K562 (cell line): ENCODE results near the gene LYRM1. TPM values are rescaled to one million over a fixed set of nuclear protein-coding genes. Genes with fewer than 3 reads are reported as not detected.

Source experiments
- BACH1 ChIP-seq: fragments of 200-800 bp; sonication (Bioruptor generic); IDR thresholded peaks from 2 replicates; pipeline ENCODE4 v1.6.1; 2016; ENCODE audit warnings: missing genetic modification characterization, missing compliant biosample characterization
- HBP1 ChIP-seq: fragments of 450-650 bp; formaldehyde crosslinking; IDR thresholded peaks from 2 replicates; pipeline ENCODE4 v1.4.0; 2022; ENCODE audit warnings: missing genetic modification characterization
- HCFC1 ChIP-seq: IDR thresholded peaks from 2 replicates; pipeline ENCODE4 v1.6.1; 2012; ENCODE audit warnings: low read depth, low read length, improper control_type of control experiment
- ILF3 ChIP-seq: fragments of 450-650 bp; IDR thresholded peaks from 2 replicates; pipeline ENCODE4 v1.6.1; 2018; ENCODE audit warnings: antibody characterized with exemption, mild to moderate bottlenecking, moderate library complexity, borderline replicate concordance
- MAFG ChIP-seq: fragments of 450-650 bp; conservative IDR thresholded peaks from 2 replicates; pipeline ENCODE4 v1.6.1; 2016; ENCODE audit warnings: missing genetic modification characterization, missing compliant biosample characterization
- MBD2 ChIP-seq: sonication (generic); IDR thresholded peaks from 2 replicates; pipeline ENCODE4 v1.6.1; 2016; ENCODE audit warnings: low read depth, borderline replicate concordance
- MYNN ChIP-seq, 2 experiments: sonication (generic); formaldehyde crosslinking in 1 of 2; IDR thresholded peaks; 2 replicates each; pipeline versions ENCODE4 v1.5.0 to v1.6.1; 2016 to 2020; ENCODE audit warnings: antibody characterized with exemption in 1 of 2, missing genetic modification reagents in 1 of 2
- NR4A1 ChIP-seq, 2 experiments: fragments of 250-450 bp in 1 of 2; fragments of 450-650 bp in 1 of 2; sonication (Bioruptor Pico) in 1 of 2; IDR thresholded peaks; 2 replicates each; pipeline versions ENCODE4 v1.4.0 to v1.6.1; 2016 to 2020; ENCODE audit warnings: mild to moderate bottlenecking in 2 of 2, missing compliant biosample characterization in 1 of 2, missing genetic modification characterization in 1 of 2, moderate library complexity in 1 of 2
- POLR2B ChIP-seq: fragments of 450-650 bp; IDR thresholded peaks from 2 replicates; pipeline ENCODE4 v1.6.1; 2018; ENCODE audit warnings: low read depth; ENCODE audit not compliant: partially characterized antibody
- PTTG1 ChIP-seq: fragments of 450-650 bp; IDR thresholded peaks from 2 replicates; pipeline ENCODE4 v1.6.1; 2016; ENCODE audit warnings: low read depth, mild to moderate bottlenecking, missing genetic modification characterization, missing compliant biosample characterization
- SMARCB1 ChIP-seq: IDR thresholded peaks from 2 replicates; pipeline ENCODE4 v1.6.1; 2011; ENCODE audit warnings: improper control_type of control experiment, low read depth; ENCODE audit not compliant: insufficient read length
- ZFP30 ChIP-seq: fragments of 250-450 bp; sonication (Bioruptor Pico); IDR thresholded peaks from 2 replicates; pipeline ENCODE4 v1.8.0; 2022; ENCODE audit warnings: moderate library complexity, mild to moderate bottlenecking, inconsistent platforms, borderline replicate concordance
- ZNF12 ChIP-seq: sonication (generic); formaldehyde crosslinking; IDR thresholded peaks from 2 replicates; pipeline ENCODE4 v1.4.0; 2020; ENCODE audit warnings: mild to moderate bottlenecking, missing genetic modification reagents
- ZNF263 ChIP-seq: sonication (generic); formaldehyde crosslinking; IDR thresholded peaks from 2 replicates; pipeline ENCODE4 v1.8.0; 2022; ENCODE audit warnings: mild to moderate bottlenecking, missing genetic modification reagents, borderline replicate concordance
- ZNF280A ChIP-seq: fragments of 450-650 bp; IDR thresholded peaks from 2 replicates; pipeline ENCODE4 v1.6.1; 2018; ENCODE audit warnings: mild to moderate bottlenecking, low read depth; ENCODE audit not compliant: partially characterized antibody
- ZNF384 ChIP-seq: IDR thresholded peaks from 2 replicates; pipeline ENCODE4 v1.6.1; 2012; ENCODE audit warnings: low read depth, low read length, improper control_type of control experiment
- ZNF445 ChIP-seq: fragments of 250-450 bp; sonication (Bioruptor Pico); IDR thresholded peaks from 2 replicates; pipeline ENCODE4 v1.4.0; 2020; ENCODE audit warnings: low read depth, mild to moderate bottlenecking, moderate library complexity
- ZNF830 ChIP-seq: fragments of 250-450 bp; sonication (Bioruptor Pico); IDR thresholded peaks from 2 replicates; pipeline ENCODE4 v1.5.0; 2021; ENCODE audit warnings: mild to moderate bottlenecking
- polyA plus RNA-seq, 8 experiments: library from polyadenylated mRNA; depleted of rRNA in 4 of 8; stranded (reverse) in 5 of 8; unstranded in 3 of 8; fragments of >200 nt; fragmentation: Nextera tagmentation in 2 of 8; fragmentation: Illumina TruSeq in 1 of 8; extraction: Ambion mirVana in 2 of 8; extraction: Trizol in 1 of 8; gene quantifications; 2 replicates each; pipeline versions ENCODE4 v1.2.1 to v1.2.3, GENCODE V29; 2011 to 2014; ENCODE audit warnings: inconsistent platforms in 1 of 8, missing spikeins in 1 of 8
- total RNA-seq, 7 experiments: library from RNA; depleted of rRNA in 6 of 7; stranded (reverse); fragments of >200 nt in 6 of 7; fragmentation: Illumina TruSeq in 2 of 7; extraction: Trizol in 2 of 7; gene quantifications; 2 replicates each; pipeline versions ENCODE4 v1.2.1 to v1.2.3, GENCODE V29; 2011 to 2021; ENCODE audit warnings: low replicate concordance in 1 of 7
- TF ChIP-seq, protein P1 (sequence below): fragments of 150-350 bp; IDR thresholded peaks from 2 replicates; pipeline ENCODE4 v1.6.1; 2014; ENCODE audit warnings: low read depth, mild to moderate bottlenecking, low read length, borderline replicate concordance
- TF ChIP-seq, protein P2 (sequence below): fragments of 450-650 bp; IDR thresholded peaks from 2 replicates; pipeline ENCODE4 v1.6.1; 2014; ENCODE audit warnings: low read depth, mild to moderate bottlenecking, moderate library complexity, borderline replicate concordance

The LYRM1 gene
- total and polyA plus RNA-seq, 9 of the 15 experiments (the other 6 are each of a cell fraction or from before 2014, with no cell fraction given) = 17.5 to 44.1 (median 32.7) TPM

GRCh38 chr16:20938426-20938825 is 37.9 kb downstream of the LYRM1 start (continued):
- TF ChIP-seq HBP1 (CRISPR knock-in tag) = no peak
- no peak for TF ChIP-seq ZNF12 (CRISPR knock-in tag)
- TF ChIP-seq HCFC1 = no peak
- TF ChIP-seq ZNF280A = no peak
- TF ChIP-seq BACH1 = 0 out of 2 replicates have a peak, but pooled peaks have one; percentile 37
- TF ChIP-seq, protein P1, sequence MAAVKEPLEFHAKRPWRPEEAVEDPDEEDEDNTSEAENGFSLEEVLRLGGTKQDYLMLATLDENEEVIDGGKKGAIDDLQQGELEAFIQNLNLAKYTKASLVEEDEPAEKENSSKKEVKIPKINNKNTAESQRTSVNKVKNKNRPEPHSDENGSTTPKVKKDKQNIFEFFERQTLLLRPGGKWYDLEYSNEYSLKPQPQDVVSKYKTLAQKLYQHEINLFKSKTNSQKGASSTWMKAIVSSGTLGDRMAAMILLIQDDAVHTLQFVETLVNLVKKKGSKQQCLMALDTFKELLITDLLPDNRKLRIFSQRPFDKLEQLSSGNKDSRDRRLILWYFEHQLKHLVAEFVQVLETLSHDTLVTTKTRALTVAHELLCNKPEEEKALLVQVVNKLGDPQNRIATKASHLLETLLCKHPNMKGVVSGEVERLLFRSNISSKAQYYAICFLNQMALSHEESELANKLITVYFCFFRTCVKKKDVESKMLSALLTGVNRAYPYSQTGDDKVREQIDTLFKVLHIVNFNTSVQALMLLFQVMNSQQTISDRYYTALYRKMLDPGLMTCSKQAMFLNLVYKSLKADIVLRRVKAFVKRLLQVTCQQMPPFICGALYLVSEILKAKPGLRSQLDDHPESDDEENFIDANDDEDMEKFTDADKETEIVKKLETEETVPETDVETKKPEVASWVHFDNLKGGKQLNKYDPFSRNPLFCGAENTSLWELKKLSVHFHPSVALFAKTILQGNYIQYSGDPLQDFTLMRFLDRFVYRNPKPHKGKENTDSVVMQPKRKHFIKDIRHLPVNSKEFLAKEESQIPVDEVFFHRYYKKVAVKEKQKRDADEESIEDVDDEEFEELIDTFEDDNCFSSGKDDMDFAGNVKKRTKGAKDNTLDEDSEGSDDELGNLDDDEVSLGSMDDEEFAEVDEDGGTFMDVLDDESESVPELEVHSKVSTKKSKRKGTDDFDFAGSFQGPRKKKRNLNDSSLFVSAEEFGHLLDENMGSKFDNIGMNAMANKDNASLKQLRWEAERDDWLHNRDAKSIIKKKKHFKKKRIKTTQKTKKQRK = no peak
- TF ChIP-seq PTTG1 (tag) = no peak
- TF ChIP-seq MBD2 = no peak
- no peak for TF ChIP-seq ZFP30 (CRISPR knock-in tag)
- TF ChIP-seq ZNF263 (CRISPR knock-in tag) = no peak
- no peak for TF ChIP-seq POLR2B
- TF ChIP-seq ZNF445 (CRISPR knock-in tag) = no peak
- no peak for TF ChIP-seq SMARCB1
- no peak for TF ChIP-seq MYNN (IDR thresholded peaks at IDR 0.05)
- TF ChIP-seq MYNN (CRISPR knock-in tag; IDR thresholded peaks at IDR 0.05) = no peak
- no peak for TF ChIP-seq NR4A1 (CRISPR knock-in tag; IDR thresholded peaks at IDR 0.05)
- TF ChIP-seq NR4A1 (tag; IDR thresholded peaks at IDR 0.05) = no peak
- no peak for TF ChIP-seq ILF3
- TF ChIP-seq ZNF384 = peak; percentile 87
- TF ChIP-seq ZNF830 = no peak
- 0 out of 2 replicates have a peak, but pooled peaks have one; percentile 13 for TF ChIP-seq MAFG (tag)
- TF ChIP-seq, protein P2, sequence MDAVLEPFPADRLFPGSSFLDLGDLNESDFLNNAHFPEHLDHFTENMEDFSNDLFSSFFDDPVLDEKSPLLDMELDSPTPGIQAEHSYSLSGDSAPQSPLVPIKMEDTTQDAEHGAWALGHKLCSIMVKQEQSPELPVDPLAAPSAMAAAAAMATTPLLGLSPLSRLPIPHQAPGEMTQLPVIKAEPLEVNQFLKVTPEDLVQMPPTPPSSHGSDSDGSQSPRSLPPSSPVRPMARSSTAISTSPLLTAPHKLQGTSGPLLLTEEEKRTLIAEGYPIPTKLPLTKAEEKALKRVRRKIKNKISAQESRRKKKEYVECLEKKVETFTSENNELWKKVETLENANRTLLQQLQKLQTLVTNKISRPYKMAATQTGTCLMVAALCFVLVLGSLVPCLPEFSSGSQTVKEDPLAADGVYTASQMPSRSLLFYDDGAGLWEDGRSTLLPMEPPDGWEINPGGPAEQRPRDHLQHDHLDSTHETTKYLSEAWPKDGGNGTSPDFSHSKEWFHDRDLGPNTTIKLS = no peak
